ENCODE measurements around the gene TMEM123.

The TMEM123 gene

DNA sequence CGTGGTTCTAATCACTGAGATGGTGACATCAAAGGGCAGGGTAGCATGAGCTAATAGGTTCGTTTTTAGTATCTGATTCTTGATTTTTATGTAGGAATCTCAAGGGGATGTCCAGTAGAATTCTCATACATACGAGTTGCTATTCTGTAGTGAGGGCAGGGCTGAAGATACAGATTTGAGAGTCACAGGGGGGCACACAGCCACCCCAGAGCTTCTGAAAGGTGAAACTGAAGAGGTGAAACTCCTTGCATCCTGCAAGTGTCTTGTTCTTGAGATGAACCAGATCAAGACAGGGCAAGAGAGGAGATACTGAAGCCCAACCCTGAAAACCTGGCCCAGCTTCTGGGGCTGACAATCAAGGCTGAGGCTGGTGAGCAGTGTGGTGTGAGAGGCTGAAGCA is 35.6 kb upstream of the TMEM123 start:
- Histone ChIP-seq H3K27me3 (no peaks in the 10 kb centered on the region), H3K4me3 (ENCODE audit: low read depth in 1 of 2, low read length in 1 of 2) (no peak overlapping the region), H3K27ac (no peak overlapping the region), H3K36me3 (no peaks in the 10 kb centered on the region), H3K4me1 (ENCODE audit: control insufficient read depth in 1 of 2, insufficient read depth in 1 of 2, low read depth in 1 of 2, low read length in 1 of 2) (peaks cover 7 to 8% of the 10 kb centered on the region in 2 experiments), H3K9me3 (no peaks in the 10 kb centered on the region)
- TF ChIP-seq, protein P1, sequence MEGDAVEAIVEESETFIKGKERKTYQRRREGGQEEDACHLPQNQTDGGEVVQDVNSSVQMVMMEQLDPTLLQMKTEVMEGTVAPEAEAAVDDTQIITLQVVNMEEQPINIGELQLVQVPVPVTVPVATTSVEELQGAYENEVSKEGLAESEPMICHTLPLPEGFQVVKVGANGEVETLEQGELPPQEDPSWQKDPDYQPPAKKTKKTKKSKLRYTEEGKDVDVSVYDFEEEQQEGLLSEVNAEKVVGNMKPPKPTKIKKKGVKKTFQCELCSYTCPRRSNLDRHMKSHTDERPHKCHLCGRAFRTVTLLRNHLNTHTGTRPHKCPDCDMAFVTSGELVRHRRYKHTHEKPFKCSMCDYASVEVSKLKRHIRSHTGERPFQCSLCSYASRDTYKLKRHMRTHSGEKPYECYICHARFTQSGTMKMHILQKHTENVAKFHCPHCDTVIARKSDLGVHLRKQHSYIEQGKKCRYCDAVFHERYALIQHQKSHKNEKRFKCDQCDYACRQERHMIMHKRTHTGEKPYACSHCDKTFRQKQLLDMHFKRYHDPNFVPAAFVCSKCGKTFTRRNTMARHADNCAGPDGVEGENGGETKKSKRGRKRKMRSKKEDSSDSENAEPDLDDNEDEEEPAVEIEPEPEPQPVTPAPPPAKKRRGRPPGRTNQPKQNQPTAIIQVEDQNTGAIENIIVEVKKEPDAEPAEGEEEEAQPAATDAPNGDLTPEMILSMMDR (IDR thresholded peaks at IDR 0.05) = no peak

DNA sequence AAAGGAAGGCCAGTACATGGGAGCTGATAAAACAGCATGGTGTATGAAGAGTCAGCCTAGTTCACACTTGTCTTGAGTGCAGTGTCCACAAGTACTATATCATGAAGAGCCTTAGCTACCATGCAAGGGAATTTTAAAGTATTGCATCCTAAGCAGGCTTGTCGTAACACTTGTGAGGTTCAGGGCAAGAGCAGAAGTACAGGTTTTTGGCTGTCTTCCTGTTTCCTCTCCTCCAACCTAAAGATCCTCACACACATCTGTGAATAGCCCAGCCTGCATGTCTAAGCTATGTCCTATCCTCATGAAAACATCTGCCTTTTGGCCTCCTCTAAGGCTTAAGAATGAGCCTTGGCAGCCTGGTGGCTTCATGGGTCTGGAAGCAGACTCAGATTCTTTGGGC is 34.6 kb upstream of the TMEM123 start:
- Histone ChIP-seq H3K4me1 (ENCODE audit: control insufficient read depth in 1 of 2, insufficient read depth in 1 of 2, low read depth in 1 of 2, low read length in 1 of 2) (peaks cover 7 to 8% of the 10 kb centered on the region in 2 experiments), H3K27ac (no peak overlapping the region), H3K9me3 (no peaks in the 10 kb centered on the region), H3K4me3 (ENCODE audit: low read depth in 1 of 2, low read length in 1 of 2) (no peak overlapping the region), H3K27me3 (no peaks in the 10 kb centered on the region), H3K36me3 (no peaks in the 10 kb centered on the region)
- TF ChIP-seq, protein P1 (IDR thresholded peaks at IDR 0.05) = no peak

DNA sequence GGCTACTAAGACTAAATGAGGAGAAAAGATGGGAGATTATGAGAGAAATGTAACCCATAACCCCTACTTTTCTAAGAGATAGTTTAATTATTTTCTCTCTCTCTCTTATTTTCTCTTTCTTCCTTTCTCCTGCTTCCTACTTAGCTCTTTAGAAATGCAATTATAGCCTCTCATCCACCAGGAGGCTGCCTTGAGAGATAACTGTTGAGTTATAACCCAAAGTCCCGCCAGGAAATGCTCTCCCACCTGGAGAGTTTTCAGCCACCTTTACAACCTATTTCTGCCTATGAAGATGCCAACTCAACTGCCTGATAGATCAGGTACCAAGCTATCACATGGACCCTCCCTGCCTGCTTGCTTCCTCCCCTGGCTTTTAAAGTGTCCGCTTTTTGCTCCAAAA is 34.0 kb upstream of the TMEM123 start:
- no peak overlapping the region for H3K4me3 ChIP-seq (ENCODE audit: low read depth in 1 of 2, low read length in 1 of 2)

DNA sequence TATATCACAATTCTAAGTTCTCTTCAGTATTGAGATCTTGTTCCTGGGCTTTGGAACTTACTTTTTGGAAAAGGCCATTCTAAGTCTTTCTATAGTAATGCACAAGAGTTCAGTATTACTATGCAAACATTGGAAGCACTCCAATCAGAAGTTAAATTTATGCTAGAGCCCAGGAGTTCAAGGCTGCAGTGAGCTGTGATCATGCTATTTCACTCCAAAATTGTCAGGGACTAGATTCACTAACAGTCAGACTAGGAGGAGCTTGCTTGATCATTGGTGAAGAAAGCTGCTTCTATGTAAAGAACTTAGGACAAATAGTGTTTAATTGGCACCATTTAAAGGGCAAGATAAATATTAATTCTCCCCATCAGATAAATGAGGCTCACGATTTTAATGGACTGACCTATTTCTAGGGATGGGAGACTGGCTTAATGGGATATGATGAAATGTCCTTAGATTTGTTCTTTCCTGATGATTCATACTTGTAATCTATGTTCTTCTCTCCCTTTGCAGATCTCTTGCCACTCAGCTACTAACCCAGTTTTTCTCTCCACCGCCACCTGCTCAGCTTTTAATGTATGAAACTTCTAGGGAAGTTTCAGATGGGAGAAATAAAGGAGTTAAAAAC is 32.6 kb upstream of the TMEM123 start:
- Histone ChIP-seq H3K27me3 (no peaks in the 10 kb centered on the region), H3K4me1 (ENCODE audit: control insufficient read depth in 1 of 2, insufficient read depth in 1 of 2, low read depth in 1 of 2, low read length in 1 of 2) (peaks cover 7 to 8% of the 10 kb centered on the region in 2 experiments), H3K9me3 (no peaks in the 10 kb centered on the region), H3K4me3 (ENCODE audit: low read depth in 1 of 2, low read length in 1 of 2) (no peak overlapping the region), H3K36me3 (no peaks in the 10 kb centered on the region), H3K27ac (no peak overlapping the region)
- TF ChIP-seq, protein P1 (IDR thresholded peaks at IDR 0.05) = no peak

More for the DNA sequence above, 34.0 kb upstream of the TMEM123 start:
- Histone ChIP-seq H3K27me3 (no peaks in the 10 kb centered on the region), H3K27ac (no peak overlapping the region), H3K36me3 (no peaks in the 10 kb centered on the region), H3K9me3 (no peaks in the 10 kb centered on the region), H3K4me1 (ENCODE audit: control insufficient read depth in 1 of 2, insufficient read depth in 1 of 2, low read depth in 1 of 2, low read length in 1 of 2) (peaks cover 7 to 8% of the 10 kb centered on the region in 2 experiments)
- TF ChIP-seq, protein P1 (IDR thresholded peaks at IDR 0.05) = no peak

DNA sequence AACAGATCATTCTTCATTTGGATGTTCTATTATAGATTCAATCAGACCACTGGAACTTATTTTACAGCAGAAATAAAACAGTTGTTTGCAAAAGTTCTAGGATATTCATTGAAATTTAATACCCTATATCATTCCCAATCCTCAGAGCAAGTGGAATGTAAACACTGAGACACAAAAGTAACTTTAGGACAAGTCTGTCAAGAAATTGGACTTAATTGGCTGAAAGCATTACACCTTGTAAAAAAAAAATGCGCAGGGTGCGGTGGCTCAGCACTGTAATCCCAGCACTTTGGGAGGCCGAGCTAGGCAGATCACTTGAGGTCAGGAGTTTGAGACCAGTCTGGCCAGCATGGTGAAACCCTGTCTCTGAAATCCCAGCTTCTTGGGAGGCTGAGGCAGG is 29.9 kb upstream of the TMEM123 start:
- H3K4me3 ChIP-seq (ENCODE audit: low read depth in 1 of 2, low read length in 1 of 2) = no peak overlapping the region
- no peaks in the 10 kb centered on the region for H3K9me3 ChIP-seq
- H3K27me3 ChIP-seq = no peaks in the 10 kb centered on the region
- peaks cover 6% of the 10 kb centered on the region in 2 experiments for H3K4me1 ChIP-seq (ENCODE audit: control insufficient read depth in 1 of 2, insufficient read depth in 1 of 2, low read depth in 1 of 2, low read length in 1 of 2)
- TF ChIP-seq, protein P1 (IDR thresholded peaks at IDR 0.05) = no peak
- H3K36me3 ChIP-seq = no peaks in the 10 kb centered on the region
- no peak overlapping the region for H3K27ac ChIP-seq
